HepG2 (cell line): ENCODE results near the gene PLCXD1. TPM values are rescaled to one million over a fixed set of nuclear protein-coding genes. Genes with fewer than 3 reads are reported as not detected.

Experiments used
- AGO1 ChIP-seq: fragments of 200-400 bp; formaldehyde crosslinking; IDR thresholded peaks from 2 replicates; pipeline ENCODE4 v1.6.1; 2017; ENCODE audit warnings: mild to moderate bottlenecking, low read depth, low read length, moderate library complexity; ENCODE audit not compliant: poor library complexity, severe bottlenecking
- AGO2 ChIP-seq: fragments of 200-400 bp; formaldehyde crosslinking; optimal IDR thresholded peaks from 2 replicates; pipeline ENCODE3; 2017; ENCODE audit warnings: mild to moderate bottlenecking, low read depth, low read length, moderate library complexity
- HMG20B ChIP-seq: conservative IDR thresholded peaks from 2 replicates; pipeline ENCODE4 v1.6.1; 2016; ENCODE audit warnings: missing genetic modification reagents, missing compliant biosample characterization
- KDM3A ChIP-seq: IDR thresholded peaks from 2 replicates; pipeline ENCODE4 v1.6.1; 2018; ENCODE audit warnings: low read depth, missing compliant biosample characterization
- POLR2G ChIP-seq: fragments of 200-400 bp; formaldehyde crosslinking; IDR thresholded peaks from 2 replicates; pipeline ENCODE4 v1.6.1; 2018; ENCODE audit warnings: mild to moderate bottlenecking, low read depth, low read length, moderate library complexity
- RFX5 ChIP-seq: IDR thresholded peaks from 2 replicates; pipeline ENCODE4 v1.6.1; 2011; ENCODE audit warnings: low read depth, low read length, improper control_type of control experiment
- RFXAP ChIP-seq: sonication (generic); formaldehyde crosslinking; IDR thresholded peaks from 2 replicates; pipeline ENCODE4 v1.4.0; 2020; ENCODE audit warnings: missing genetic modification reagents, borderline replicate concordance
- SRY ChIP-seq: sonication (generic); formaldehyde crosslinking; IDR thresholded peaks from 2 replicates; pipeline ENCODE4 v1.8.0; 2022; ENCODE audit warnings: mild to moderate bottlenecking, missing genetic modification reagents
- ZNF3 ChIP-seq: IDR thresholded peaks from 2 replicates; pipeline ENCODE4 v1.7.0; 2017; ENCODE audit warnings: inconsistent platforms
- ZNF713 ChIP-seq: sonication (generic); formaldehyde crosslinking; IDR thresholded peaks from 2 replicates; pipeline ENCODE4 v1.4.0; 2020; ENCODE audit warnings: mild to moderate bottlenecking, missing genetic modification reagents
- ZSCAN25 ChIP-seq: sonication (generic); formaldehyde crosslinking; IDR thresholded peaks from 2 replicates; pipeline ENCODE4 v1.8.0; 2022; ENCODE audit warnings: mild to moderate bottlenecking, missing genetic modification reagents
- polyA plus RNA-seq, 8 experiments: library from polyadenylated mRNA; depleted of rRNA in 3 of 8; stranded (reverse) in 7 of 8; unstranded in 1 of 8; fragments of >200 nt; fragmentation: Illumina TruSeq in 4 of 8; extraction: Trizol in 4 of 8; gene quantifications; 2 replicates each; pipeline versions ENCODE4 v1.2.1 to v1.2.3, GENCODE V29; 2011 to 2016; ENCODE audit warnings: low read depth in 4 of 8, missing spikeins in 1 of 8, mixed read lengths in 1 of 8; ENCODE audit not compliant: insufficient read depth in 1 of 8
- total RNA-seq, 5 experiments: library from RNA; depleted of rRNA; stranded (reverse); fragments of >200 nt; fragmentation: Illumina TruSeq; extraction: Trizol; gene quantifications; 2 replicates each; pipeline ENCODE4 v1.2.3, GENCODE V29; 2016; ENCODE audit warnings: low read depth in 1 of 5
- TF ChIP-seq, protein P1 (sequence below): fragments of 450-650 bp; IDR thresholded peaks from 2 replicates; pipeline ENCODE4 v1.6.1; 2017; ENCODE audit warnings: mild to moderate bottlenecking

PLCXD1 gene
- total and polyA plus RNA-seq, 2 of the 13 experiments (the other 11 are each of a cell fraction or from before 2014, with no cell fraction given): 87.7 to 153 TPM

DNA sequence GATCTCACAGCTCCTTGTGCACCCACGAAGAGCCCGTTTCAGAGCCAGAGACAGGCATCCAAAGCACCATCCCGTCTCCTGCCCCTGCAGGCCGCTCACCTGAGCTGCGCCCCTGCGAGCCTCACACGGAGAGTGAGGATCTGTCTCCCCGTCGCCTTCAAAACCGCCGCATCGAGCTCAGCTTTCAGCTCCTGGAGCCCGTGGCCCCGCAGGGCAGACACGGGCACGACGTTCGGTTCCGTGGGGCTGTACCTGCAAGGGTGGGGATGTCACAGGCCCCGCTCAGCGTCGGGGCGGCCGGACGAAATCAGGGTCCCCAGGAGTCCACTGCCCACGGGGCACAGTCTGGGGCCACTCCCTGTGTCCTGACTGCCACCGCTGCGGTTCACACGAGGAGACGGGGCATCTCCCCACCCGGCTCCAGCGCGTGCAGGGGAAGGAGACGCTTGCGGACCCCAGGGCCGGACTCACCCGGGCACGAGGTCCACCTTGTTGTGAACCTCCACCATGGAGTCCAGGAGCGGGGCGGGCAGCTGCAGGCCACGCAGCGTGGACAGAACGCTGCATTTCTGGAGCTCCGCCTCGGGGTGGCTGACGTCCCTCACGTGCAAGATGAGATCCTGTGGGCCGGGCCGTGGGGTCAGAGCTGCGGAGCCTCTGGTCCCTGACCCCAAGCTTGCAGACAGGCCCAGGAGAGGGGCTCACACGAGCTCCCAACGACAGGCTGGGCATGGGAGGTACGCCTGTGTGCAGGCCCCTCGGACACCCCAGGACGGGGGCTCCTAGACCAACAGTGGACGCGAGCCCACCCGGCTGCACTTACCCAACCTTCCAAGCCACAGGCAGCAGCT, 26.3 kb downstream of the PLCXD1 start (continued):
- TF ChIP-seq, protein P1, sequence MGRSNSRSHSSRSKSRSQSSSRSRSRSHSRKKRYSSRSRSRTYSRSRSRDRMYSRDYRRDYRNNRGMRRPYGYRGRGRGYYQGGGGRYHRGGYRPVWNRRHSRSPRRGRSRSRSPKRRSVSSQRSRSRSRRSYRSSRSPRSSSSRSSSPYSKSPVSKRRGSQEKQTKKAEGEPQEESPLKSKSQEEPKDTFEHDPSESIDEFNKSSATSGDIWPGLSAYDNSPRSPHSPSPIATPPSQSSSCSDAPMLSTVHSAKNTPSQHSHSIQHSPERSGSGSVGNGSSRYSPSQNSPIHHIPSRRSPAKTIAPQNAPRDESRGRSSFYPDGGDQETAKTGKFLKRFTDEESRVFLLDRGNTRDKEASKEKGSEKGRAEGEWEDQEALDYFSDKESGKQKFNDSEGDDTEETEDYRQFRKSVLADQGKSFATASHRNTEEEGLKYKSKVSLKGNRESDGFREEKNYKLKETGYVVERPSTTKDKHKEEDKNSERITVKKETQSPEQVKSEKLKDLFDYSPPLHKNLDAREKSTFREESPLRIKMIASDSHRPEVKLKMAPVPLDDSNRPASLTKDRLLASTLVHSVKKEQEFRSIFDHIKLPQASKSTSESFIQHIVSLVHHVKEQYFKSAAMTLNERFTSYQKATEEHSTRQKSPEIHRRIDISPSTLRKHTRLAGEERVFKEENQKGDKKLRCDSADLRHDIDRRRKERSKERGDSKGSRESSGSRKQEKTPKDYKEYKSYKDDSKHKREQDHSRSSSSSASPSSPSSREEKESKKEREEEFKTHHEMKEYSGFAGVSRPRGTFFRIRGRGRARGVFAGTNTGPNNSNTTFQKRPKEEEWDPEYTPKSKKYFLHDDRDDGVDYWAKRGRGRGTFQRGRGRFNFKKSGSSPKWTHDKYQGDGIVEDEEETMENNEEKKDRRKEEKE: no peak
- TF ChIP-seq AGO2 (peak; percentile 98), RFXAP (CRISPR knock-in tag) (no peak), SRY (CRISPR knock-in tag) (no peak), ZNF713 (CRISPR knock-in tag) (no peak), ZSCAN25 (CRISPR knock-in tag) (no peak), ZNF3 (CRISPR knock-in tag) (no peak), HMG20B (CRISPR knock-in tag) (no peak), KDM3A (CRISPR knock-in tag) (no peak), POLR2G (0 out of 2 replicates have a peak, but pooled peaks have one; percentile 23), AGO1 (peak; percentile 77), RFX5 (no peak)
